GM18511 (cell line): ENCODE data around the gene ZNF276.
"Not testable (repeated sequence)": the region's sequence is repeated elsewhere in the genome, so short reads cannot be mapped to it uniquely, and the experiment has no call there.

Source experiments
- ATAC-seq: cut with Tn5 transposase; IDR thresholded peaks from one replicate; pipeline ENCODE4 v1.9.1; 2021; ENCODE audit warnings: mild to moderate bottlenecking, moderate library complexity; ENCODE audit not compliant: unreplicated experiment

ZNF276 gene

DNA sequence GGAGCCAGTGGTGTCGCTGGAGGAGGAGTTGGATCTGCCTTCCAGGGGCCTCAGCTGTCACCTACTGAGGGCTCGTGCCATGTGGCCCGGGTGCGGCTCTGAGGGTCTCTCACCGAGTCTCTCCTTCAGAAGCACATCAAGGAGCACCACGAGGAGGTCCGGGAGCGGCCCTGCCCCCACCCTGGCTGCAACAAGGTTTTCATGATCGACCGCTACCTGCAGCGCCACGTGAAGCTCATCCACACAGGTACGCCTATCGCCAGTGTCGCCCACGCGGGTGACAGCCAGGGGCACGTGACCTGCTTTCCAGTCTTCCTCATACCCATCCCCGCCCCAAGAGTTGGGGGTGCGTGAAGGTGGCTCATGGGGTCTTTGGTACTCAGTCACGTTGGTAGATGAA, 12.5 kb downstream of the ZNF276 start:
- ATAC-seq, result no peak

- no peak for ATAC-seq
These were observed 15.2 kb downstream of the ZNF276 start for GRCh38 chr16:89736554-89736953.

GRCh38 chr16:89737341-89738071, 16.2 kb downstream of the ZNF276 start:
- ATAC-seq, result no peak

- ATAC-seq, result no peak
These were observed 16.7 kb downstream of the ZNF276 start for GRCh38 chr16:89738072-89738377.

GRCh38 chr16:89738538-89739317, 17.4 kb downstream of the ZNF276 start:
- ATAC-seq, result no peak

GRCh38 chr16:89739383-89739782, 18.0 kb downstream of the ZNF276 start:
- ATAC-seq, result no peak

GRCh38 chr16:89741342-89742014, 20.1 kb downstream of the ZNF276 start:
- ATAC-seq, result no peak

GRCh38 chr16:89742948-89743347, 21.6 kb downstream of the ZNF276 start:
- no peak for ATAC-seq

- no peak for ATAC-seq
These were observed 23.5 kb downstream of the ZNF276 start for GRCh38 chr16:89744813-89745212.

DNA sequence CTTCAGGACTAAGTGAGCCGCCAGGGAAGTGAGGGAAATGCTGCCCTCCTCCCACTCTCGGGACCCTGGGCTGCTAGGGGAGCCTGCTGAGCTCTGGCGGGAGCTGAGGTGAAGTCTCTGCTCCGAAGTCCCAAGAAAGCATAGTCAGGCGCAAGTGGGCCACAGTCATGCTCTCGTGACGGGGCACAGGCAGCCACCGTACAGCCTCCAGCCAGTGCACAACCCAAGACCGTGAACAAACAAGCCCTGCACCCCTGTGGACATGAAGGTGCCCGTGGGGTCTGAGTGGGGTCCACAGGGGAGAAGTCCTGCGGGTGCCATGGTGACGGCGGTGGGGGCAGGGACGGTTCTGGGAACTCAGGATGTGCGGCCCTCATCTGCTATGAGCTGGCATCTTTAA, 24.7 kb downstream of the ZNF276 start:
- ATAC-seq, result no peak

DNA sequence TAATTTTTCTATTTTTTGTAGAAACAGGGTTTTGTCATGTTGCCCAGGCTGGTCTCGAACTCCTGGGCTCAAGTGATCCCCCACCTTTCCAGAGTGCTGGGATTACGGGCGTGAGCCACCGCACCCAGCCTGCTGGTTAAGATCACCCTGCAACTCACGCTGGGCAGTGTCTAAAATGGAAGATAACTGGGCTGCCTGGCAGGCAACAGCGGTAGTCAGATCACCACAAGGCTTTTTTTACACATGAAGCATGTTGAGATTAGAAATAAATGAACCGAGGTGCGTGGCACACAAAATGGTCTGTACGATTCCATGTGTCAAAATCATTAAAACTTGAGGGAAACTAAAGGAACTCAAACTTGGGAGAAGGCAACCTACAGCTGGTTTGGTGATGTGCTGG, 26.7 kb downstream of the ZNF276 start:
- ATAC-seq, result no peak

GRCh38 chr16:89748921-89749320, 27.6 kb downstream of the ZNF276 start:
- ATAC-seq, result no peak

GRCh38 chr16:89749637-89750036, 28.3 kb downstream of the ZNF276 start:
- no peak for ATAC-seq

DNA sequence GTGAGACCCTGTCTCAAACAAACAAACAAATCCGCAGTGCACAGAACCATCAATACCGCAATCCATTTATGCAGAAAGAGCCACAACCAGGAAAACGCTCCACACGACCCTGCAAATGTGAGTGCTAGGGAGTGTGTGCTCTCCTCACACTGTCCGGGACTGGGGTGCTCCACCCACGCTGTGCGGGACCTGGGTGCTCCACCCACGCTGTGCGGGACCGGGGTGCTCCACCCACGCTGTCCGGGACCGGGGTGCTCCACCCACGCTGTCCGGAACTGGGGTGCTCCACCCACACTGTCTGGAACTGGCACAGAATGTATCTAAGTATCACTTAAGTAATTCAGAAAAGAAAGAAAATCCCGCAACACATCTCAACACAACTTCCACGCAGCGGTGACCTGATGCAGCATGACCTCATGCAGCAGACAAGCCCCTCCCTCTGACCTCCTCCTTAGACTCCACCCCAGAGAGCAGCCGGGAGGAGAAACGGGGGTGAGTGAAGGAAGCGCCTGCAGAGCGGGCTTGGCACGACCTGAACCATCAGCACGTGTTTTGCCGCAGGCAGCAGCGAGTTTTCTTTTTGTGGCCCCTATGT, 38.5 kb downstream of the ZNF276 start:
- no peak for ATAC-seq

GRCh38 chr16:89761304-89761922, 40.1 kb downstream of the ZNF276 start:
- ATAC-seq, result no peak

- peak; percentile 95 for ATAC-seq
These were observed 43.4 kb downstream of the ZNF276 start for GRCh38 chr16:89764711-89765201.

DNA sequence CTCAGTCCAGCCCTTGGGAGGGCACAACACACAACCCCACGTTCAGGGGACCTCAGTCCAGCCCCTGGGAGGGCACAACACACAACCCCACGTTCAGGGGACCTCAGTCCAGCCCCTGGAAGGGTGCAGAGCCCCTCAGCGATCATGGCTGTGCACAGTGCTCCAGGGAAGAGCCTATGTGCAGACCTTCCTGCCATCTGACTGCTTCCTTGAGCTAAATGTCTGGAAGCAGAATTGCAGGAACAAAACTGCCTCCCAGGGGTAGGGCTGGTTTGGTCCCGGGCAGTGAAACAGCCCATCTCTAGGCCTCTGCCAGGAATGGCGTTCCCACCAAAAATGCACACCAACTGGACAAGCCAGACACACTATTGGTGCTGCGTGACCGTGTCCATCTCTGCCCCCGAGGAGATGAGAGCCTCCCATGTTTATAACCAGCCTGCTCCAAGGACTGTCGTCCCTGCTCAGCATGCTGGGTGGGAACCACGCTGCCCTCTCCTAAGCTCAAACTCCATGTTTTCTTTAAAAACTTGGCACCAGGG, 44.0 kb downstream of the ZNF276 start:
- ATAC-seq, result no peak

- ATAC-seq, result no peak
These were observed 49.0 kb downstream of the ZNF276 start for GRCh38 chr16:89770367-89770766.

DNA sequence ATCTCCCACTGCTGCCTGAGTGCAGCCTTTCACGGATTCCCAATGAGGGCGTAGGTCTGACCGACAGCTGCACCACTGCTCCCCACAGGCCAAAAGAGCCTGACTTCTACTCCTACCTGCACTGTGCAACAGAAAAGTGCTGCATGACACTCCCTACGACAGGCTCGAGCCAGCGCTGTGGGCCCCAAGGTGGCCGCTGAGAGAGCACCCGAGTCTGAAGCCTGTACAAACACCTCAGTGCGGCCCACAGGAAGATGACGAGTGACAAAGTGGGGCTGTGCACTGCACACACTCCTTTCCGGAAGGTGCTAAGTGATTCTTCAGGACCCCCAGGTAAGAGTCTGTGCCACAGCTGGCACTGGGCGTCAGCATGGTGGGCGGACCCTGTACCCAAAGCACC, 53.9 kb downstream of the ZNF276 start:
- ATAC-seq, result no peak

- not testable (repeated sequence) for ATAC-seq
These were observed 56.9 kb downstream of the ZNF276 start for GRCh38 chr16:89778211-89778610.
